H1 (cell line): ENCODE data around the gene ZDHHC24. TPM values are rescaled to one million over a fixed set of nuclear protein-coding genes. Genes with fewer than 3 reads are reported as not detected.

Experiments
- CTCF ChIA-PET: fragments of 300-600 bp; sonication (Branson Sonifier 250); formaldehyde crosslinking; loops from one replicate; lab custom pipeline; 2021; ENCODE audit not compliant: partially characterized antibody; lab: Charles Lee
- POLR2A ChIA-PET: fragments of 300-600 bp; sonication (Branson Sonifier 250); formaldehyde crosslinking; loops from one replicate; lab custom pipeline; 2021; ENCODE audit warnings: inconsistent platforms; ENCODE audit not compliant: partially characterized antibody; lab: Charles Lee
- DNase-seq, 2 experiments: peaks; one replicate each; pipeline versions ENCODE4 v3.0.0 to v3.0.0-alpha.2; 2010 to 2022; ENCODE audit warnings: low spot score in 2 of 2, low read depth in 1 of 2, mixed read lengths in 1 of 2
- FAIRE-seq: peaks from 2 replicates; lab custom pipeline; 2011; peaks lifted over from hg19 to GRCh38; lab: Jason Lieb, UNC
- H2AFZ ChIP-seq: 2 replicates; pipeline ENCODE4 v1.8.1; 2012; ENCODE audit warnings: low read length, inconsistent platforms
- H2AK5ac ChIP-seq: 2 replicates; pipeline ENCODE4 v1.6.1; 2013; ENCODE audit warnings: low read depth, low read length
- H2BK120ac ChIP-seq: replicated peaks from 2 replicates; pipeline ENCODE3; 2013; ENCODE audit warnings: low read depth, low read length, inconsistent platforms
- H2BK12ac ChIP-seq: 2 replicates; pipeline ENCODE4 v1.6.1; 2013; ENCODE audit warnings: low read depth, low read length
- H2BK15ac ChIP-seq: 2 replicates; pipeline ENCODE4 v1.6.1; 2013; ENCODE audit warnings: low read length
- H2BK20ac ChIP-seq: 2 replicates; pipeline ENCODE4 v1.6.1; 2013; ENCODE audit warnings: low read length
- H2BK5ac ChIP-seq: 2 replicates; pipeline ENCODE4 v1.6.1; 2013; ENCODE audit warnings: low read depth, low read length
- H3K14ac ChIP-seq: 2 replicates; pipeline ENCODE4 v1.6.1; 2013; ENCODE audit warnings: inconsistent platforms; ENCODE audit not compliant: insufficient read length
- H3K18ac ChIP-seq: 2 replicates; pipeline ENCODE4 v1.6.1; 2013; ENCODE audit warnings: low read length; ENCODE audit errors: extremely low read depth
- H3K23ac ChIP-seq: 2 replicates; pipeline ENCODE4 v1.6.1; 2013; ENCODE audit warnings: inconsistent platforms; ENCODE audit not compliant: insufficient read length
- H3K23me2 ChIP-seq: 2 replicates; pipeline ENCODE4 v1.6.1; 2013; ENCODE audit warnings: low read depth, low read length
- H3K27ac ChIP-seq: 2 replicates; pipeline ENCODE4 v1.6.1; 2011; ENCODE audit warnings: low read depth, low read length, inconsistent platforms
- H3K27me3 ChIP-seq, 4 experiments: replicated peaks in 1 of 4; 1 replicate in 1 of 4; 2 replicates in 3 of 4; pipeline versions ENCODE4 v1.6.1 to v1.8.1; 2011 to 2013; ENCODE audit warnings: low read length in 3 of 4, mild to moderate bottlenecking in 3 of 4, inconsistent platforms in 2 of 4, mixed read lengths in 2 of 4, moderate library complexity in 1 of 4; ENCODE audit not compliant: control insufficient read depth in 3 of 4, insufficient read depth in 3 of 4; ENCODE audit errors: extremely low read depth in 1 of 4
- H3K36me3 ChIP-seq, 4 experiments: 2 replicates each; pipeline versions ENCODE4 v1.6.1 to v1.8.1; 2011 to 2013; ENCODE audit warnings: mild to moderate bottlenecking in 4 of 4, low read length in 3 of 4, moderate library complexity in 2 of 4, control low read depth in 1 of 4, inconsistent platforms in 1 of 4; ENCODE audit not compliant: insufficient read depth in 4 of 4, control insufficient read depth in 2 of 4
- H3K4ac ChIP-seq: replicated peaks from 2 replicates; pipeline ENCODE3; 2013; ENCODE audit warnings: low read length, low read depth, mixed read lengths, inconsistent platforms; ENCODE audit not compliant: insufficient read length
- H3K4me1 ChIP-seq, 4 experiments: replicated peaks in 1 of 4; 1 replicate in 1 of 4; 2 replicates in 3 of 4; pipeline versions ENCODE4 v1.6.1 to v1.8.1; 2011 to 2013; ENCODE audit warnings: low read length in 3 of 4, inconsistent platforms in 2 of 4, mixed read lengths in 1 of 4; ENCODE audit not compliant: insufficient read depth in 4 of 4, control insufficient read depth in 3 of 4
- H3K4me2 ChIP-seq, 2 experiments: 2 replicates each; pipeline versions ENCODE4 v1.6.1 to v1.8.1; 2011 to 2013; ENCODE audit warnings: low read depth in 2 of 2, low read length in 2 of 2, control low read depth in 1 of 2, inconsistent platforms in 1 of 2, mild to moderate bottlenecking in 1 of 2; ENCODE audit not compliant: insufficient read depth in 1 of 2
- H3K4me3 ChIP-seq, 4 experiments: fragments of 200-600, 300-600 bp in 1 of 4; sonication (generic), shearing (Covaris generic), sonication (Bioruptor Twin) in 1 of 4; 2 replicates each; pipeline versions ENCODE4 v1.5.1 to v1.8.1; 2011 to 2016; ENCODE audit warnings: low read length in 4 of 4, low read depth in 3 of 4, control low read depth in 2 of 4, inconsistent platforms in 2 of 4, mild to moderate bottlenecking in 2 of 4, mixed read lengths in 1 of 4, moderate library complexity in 1 of 4; ENCODE audit not compliant: insufficient read depth in 2 of 4; ENCODE audit errors: extremely low read depth in 1 of 4
- H3K56ac ChIP-seq: replicated peaks from 2 replicates; pipeline ENCODE3; 2013; ENCODE audit warnings: low read depth, mild to moderate bottlenecking, mixed read lengths, low read length, inconsistent platforms; ENCODE audit not compliant: insufficient read length
- H3K79me1 ChIP-seq: 2 replicates; pipeline ENCODE4 v1.6.1; 2013; ENCODE audit warnings: low read depth, low read length, control low read depth
- H3K79me2 ChIP-seq, 2 experiments: 2 replicates each; pipeline versions ENCODE4 v1.6.1 to v1.8.1; 2012 to 2013; ENCODE audit warnings: low read length in 2 of 2, mild to moderate bottlenecking in 2 of 2, inconsistent platforms in 1 of 2; ENCODE audit not compliant: insufficient read depth in 2 of 2, control insufficient read depth in 1 of 2
- H3K9ac ChIP-seq, 4 experiments: replicated peaks in 1 of 4; 1 replicate in 1 of 4; 2 replicates in 3 of 4; pipeline versions ENCODE4 v1.6.1 to v1.8.1; 2011 to 2013; ENCODE audit warnings: low read depth in 3 of 4, low read length in 3 of 4, control low read depth in 2 of 4, mild to moderate bottlenecking in 2 of 4, moderate library complexity in 2 of 4, inconsistent platforms in 1 of 4; ENCODE audit errors: extremely low read depth in 1 of 4
- H3K9me3 ChIP-seq, 2 experiments: 2 replicates each; pipeline versions ENCODE4 v1.6.1 to v1.8.1; 2012 to 2013; ENCODE audit warnings: mild to moderate bottlenecking in 2 of 2, moderate library complexity in 2 of 2, control low read depth in 1 of 2, inconsistent platforms in 1 of 2, low read depth in 1 of 2, low read length in 1 of 2, mixed read lengths in 1 of 2; ENCODE audit not compliant: insufficient read depth in 2 of 2
- H4K20me1 ChIP-seq, 2 experiments: replicated peaks in 1 of 2; 2 replicates each; pipeline versions ENCODE3 to v1.8.1; 2011 to 2013; ENCODE audit warnings: inconsistent platforms in 2 of 2, low read length in 2 of 2, mild to moderate bottlenecking in 1 of 2; ENCODE audit not compliant: insufficient read depth in 2 of 2, control insufficient read depth in 1 of 2
- H4K5ac ChIP-seq: 2 replicates; pipeline ENCODE4 v1.6.1; 2013; ENCODE audit warnings: low read length, low read depth, mixed read lengths, inconsistent platforms; ENCODE audit not compliant: insufficient read length
- H4K8ac ChIP-seq: 2 replicates; pipeline ENCODE4 v1.8.0; 2013; ENCODE audit warnings: mild to moderate bottlenecking, moderate library complexity, low read length, inconsistent platforms; ENCODE audit not compliant: insufficient read depth; ENCODE audit errors: extremely low read depth
- H4K91ac ChIP-seq: replicated peaks from 2 replicates; pipeline ENCODE3; 2013; ENCODE audit warnings: low read length, mixed read lengths, inconsistent platforms; ENCODE audit not compliant: insufficient read length
- KDM4A ChIP-seq: IDR thresholded peaks from one replicate; pipeline ENCODE4 v1.7.1; 2012; ENCODE audit warnings: low read depth, mild to moderate bottlenecking, moderate library complexity, low read length, inconsistent platforms; ENCODE audit not compliant: severe bottlenecking
- SIX5 ChIP-seq: IDR thresholded peaks from 2 replicates; pipeline ENCODE4 v1.6.1; 2011; ENCODE audit warnings: mild to moderate bottlenecking, low read depth, low read length
- WGBS, 2 experiments: shearing (Covaris generic) in 1 of 2; methylation state at CpG; one replicate each; pipeline versions ENCODE4 v1.1.6 to v1.1.7; 2013 to 2015; ENCODE audit warnings: low lambda C conversion rate in 2 of 2, mixed read lengths in 2 of 2, inconsistent platforms in 1 of 2, low coverage in 1 of 2, missing lambda C conversion rate in 1 of 2; ENCODE audit not compliant: insufficient replicate concordance in 2 of 2, insufficient coverage in 1 of 2, insufficient read length in 1 of 2; ENCODE audit errors: extremely low coverage in 1 of 2, missing lambda C conversion rate in 1 of 2; 5-methylcytosine and 5-hydroxymethylcytosine counted together
- polyA plus RNA-seq, 7 experiments: library from polyadenylated mRNA; depleted of rRNA in 3 of 7; stranded (reverse) in 5 of 7; unstranded in 2 of 7; fragments of >200 nt in 5 of 7; fragments of 200-250 nt in 2 of 7; gene quantifications; 1 replicate in 5 of 7; 2 replicates in 1 of 7; 4 replicates in 1 of 7; pipeline versions ENCODE4 v1.2.1 to v1.2.3, GENCODE V29; 2011 to 2013; ENCODE audit warnings: missing spikeins in 2 of 7, mixed read lengths in 2 of 7
- total RNA-seq: library from RNA; stranded (reverse); fragmentation: NEBNext Ultra II Directional; extraction: Animal tissue kit (Norgen Biotek cat#: 25700); gene quantifications from 2 replicates; pipeline ENCODE4 v1.2.1, GENCODE V29; 2021

The ZDHHC24 gene
- total and polyA plus RNA-seq, 2 of the 8 experiments (the other 6 are each of a cell fraction or from before 2014, with no cell fraction given) = 8.4 to 9.7 TPM

DNA sequence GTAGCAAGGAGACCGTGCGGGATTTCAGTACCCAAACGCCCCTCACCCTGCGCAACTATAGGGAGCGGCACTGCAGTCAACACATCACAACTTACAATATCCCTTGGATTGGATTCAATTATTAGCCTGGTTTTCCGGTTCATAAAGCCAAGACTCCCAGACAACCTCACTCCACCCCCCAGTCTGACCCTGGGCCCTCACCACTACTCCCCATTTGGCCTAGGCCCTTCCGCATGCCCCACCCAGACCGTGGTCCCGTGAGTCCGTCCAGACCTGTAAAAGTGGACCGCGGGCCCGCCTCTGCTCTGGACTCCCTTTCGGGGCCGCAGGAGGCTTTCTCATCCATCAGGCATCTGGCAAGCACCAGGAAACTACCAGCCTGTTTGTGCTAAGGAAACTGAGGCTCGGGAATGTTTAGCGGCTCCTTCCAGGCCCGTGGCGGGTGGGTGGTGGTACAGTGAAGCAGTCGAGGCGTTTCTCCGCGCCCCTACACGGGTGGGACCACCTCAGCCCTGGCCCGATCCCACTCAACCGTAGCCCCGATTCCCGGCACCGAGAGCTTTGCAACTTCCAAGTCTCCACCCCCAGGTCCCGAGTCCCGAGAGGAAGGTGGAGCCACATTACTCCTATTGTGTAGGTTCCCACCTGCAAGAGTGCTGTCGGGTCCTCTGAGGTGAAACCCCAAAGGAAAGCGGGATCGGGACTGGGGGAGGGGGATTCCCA lies 66.3 kb downstream of the ZDHHC24 start:
- Histone ChIP-seq H3K56ac (peak overlapping the region; percentile 66), H3K4me2 (peak overlapping the region; percentile 84), H3K27me3 (no peaks in the 10 kb centered on the region), H3K36me3 (peaks cover 0 to 6% (median 0%) of the 10 kb centered on the region in 4 experiments; a peak in 3 of 8 replicates), H3K4me3 (peak overlapping the region; percentile 76 to 94 (median 90)), H3K79me2 (no peaks in the 10 kb centered on the region), H2AFZ (peak overlapping the region; percentile 19; the same call in 1 of the 2 replicates), H2BK12ac (0 out of 2 replicates have a peak overlapping the region, but pooled peaks have one; percentile 9), H2BK20ac (no peak overlapping the region), H2BK5ac (peak overlapping the region; percentile 83), H3K4ac (no peak overlapping the region), H4K20me1 (peaks cover 2 to 4% of the 10 kb centered on the region in 2 experiments), H2BK120ac (no peak overlapping the region), H4K91ac (no peak overlapping the region), H3K9ac (peak overlapping the region; percentile 46 to 86 (median 80)), H3K9me3 (no peaks in the 10 kb centered on the region), H4K8ac (peak overlapping the region; percentile 86), H3K18ac (peak overlapping the region; percentile 99), H2AK5ac (no peak overlapping the region), H4K5ac (peak overlapping the region; percentile 86), H3K14ac (no peak overlapping the region), H3K79me1 (no peaks in the 10 kb centered on the region), H3K27ac (peak overlapping the region; percentile 83; the same call in 1 of the 2 replicates), H3K23me2 (peaks cover 5% of the 10 kb centered on the region; the same call in 1 of the 2 replicates), H2BK15ac (no peak overlapping the region), H3K23ac (no peak overlapping the region), H3K4me1 (peaks cover 0 to 6% (median under 1%) of the 10 kb centered on the region in 4 experiments; a peak in 3 of 7 replicates)
- POLR2A ChIA-PET = interaction anchor here (0.7 to 6.1 kb wide), 33 partner anchors 10 to 284 kb away, joined by 3 to 85 read pairs (median 5); partner anchors contain the start of genes ACTN3, BBS1, MRPL11 and NPAS4
- WGBS, 2 experiments = 7% methylated on average over 34 of the region's 34 CpGs; no CpG with 5 or more reads in 1 of the 2 experiments
- DNase-seq (no peak), FAIRE-seq (no peak)
- TF ChIP-seq KDM4A = peak; percentile 30
- TF ChIP-seq SIX5 = no peak
- CTCF ChIA-PET = interaction anchor here (0.7 to 2.7 kb wide), 29 partner anchors 10 to 199 kb away, joined by 3 to 25 read pairs (median 4); partner anchors contain the start of genes MRPL11, NPAS4, RBM4B and ZDHHC24
